Measurements from ENCODE around the gene CNFN.

The CNFN gene, protein sequence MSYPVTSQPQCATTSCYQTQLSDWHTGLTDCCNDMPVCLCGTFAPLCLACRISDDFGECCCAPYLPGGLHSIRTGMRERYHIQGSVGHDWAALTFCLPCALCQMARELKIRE

DNA sequence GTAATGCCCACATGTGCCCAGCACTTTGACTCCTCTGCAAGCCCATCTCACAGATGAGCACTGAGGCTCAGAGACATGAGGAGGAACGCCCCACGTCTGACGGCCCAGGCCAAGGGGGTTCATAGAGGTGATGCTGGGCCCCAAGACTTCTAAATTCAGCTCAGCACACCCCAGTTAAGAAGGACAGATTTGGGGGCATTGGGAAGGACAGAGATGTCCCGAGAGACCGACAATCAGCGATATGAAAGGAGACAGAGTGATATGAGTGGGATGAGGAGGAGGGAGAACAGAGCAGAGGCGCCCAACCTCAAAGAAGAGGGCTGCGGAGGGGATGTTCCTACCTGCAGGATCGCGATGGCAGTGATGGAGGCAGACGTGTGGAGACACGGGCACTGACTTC lies at the start of gene CNFN:
Gene CNFN (minus strand): TSS at position 399 of the 400 bp plus-strand sequence. CDS start 1,260 bp downstream, outside the sequence.
- no peak for DNase-seq

DNA sequence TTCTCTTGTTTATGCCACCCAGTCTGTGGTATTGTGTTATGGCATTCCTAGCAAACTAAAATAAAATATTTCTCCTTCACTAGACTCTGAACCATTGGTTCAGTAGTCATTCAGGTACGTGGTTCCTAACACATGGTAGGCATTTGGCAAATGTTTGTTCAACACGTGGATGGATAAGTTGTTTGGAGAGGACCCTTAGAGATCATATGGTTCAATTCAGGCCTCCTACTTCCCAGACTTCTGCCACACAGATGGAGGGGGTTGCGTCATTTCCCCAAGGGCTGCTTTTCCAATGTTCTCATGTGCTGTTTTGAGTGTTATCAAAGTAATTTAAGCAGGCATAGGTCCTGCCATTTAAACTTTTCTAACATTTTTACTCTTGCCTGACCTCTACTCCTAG lies 45.9 kb upstream of the CNFN start:
- DNase-seq, result peak; percentile 59

DNA sequence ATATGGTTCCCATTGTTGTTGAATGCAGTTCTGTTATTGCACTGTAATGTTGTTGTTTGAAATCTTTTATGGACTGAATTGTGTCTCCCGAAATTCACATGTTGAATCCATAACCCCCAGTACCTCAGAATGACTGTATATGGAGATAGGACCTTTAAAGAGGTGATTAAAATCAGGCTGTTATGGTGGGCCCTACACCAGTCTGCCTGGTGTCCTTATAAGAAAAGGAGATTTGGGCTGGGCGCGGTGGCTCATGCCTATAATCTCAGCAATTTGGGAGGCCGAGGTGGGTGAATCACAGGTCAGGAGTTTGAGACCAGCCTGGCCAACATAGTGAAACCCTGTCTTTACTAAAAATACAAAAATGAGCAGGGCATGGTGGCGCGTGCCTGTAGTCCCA lies 45.2 kb upstream of the CNFN start:
- no peak for DNase-seq

DNA sequence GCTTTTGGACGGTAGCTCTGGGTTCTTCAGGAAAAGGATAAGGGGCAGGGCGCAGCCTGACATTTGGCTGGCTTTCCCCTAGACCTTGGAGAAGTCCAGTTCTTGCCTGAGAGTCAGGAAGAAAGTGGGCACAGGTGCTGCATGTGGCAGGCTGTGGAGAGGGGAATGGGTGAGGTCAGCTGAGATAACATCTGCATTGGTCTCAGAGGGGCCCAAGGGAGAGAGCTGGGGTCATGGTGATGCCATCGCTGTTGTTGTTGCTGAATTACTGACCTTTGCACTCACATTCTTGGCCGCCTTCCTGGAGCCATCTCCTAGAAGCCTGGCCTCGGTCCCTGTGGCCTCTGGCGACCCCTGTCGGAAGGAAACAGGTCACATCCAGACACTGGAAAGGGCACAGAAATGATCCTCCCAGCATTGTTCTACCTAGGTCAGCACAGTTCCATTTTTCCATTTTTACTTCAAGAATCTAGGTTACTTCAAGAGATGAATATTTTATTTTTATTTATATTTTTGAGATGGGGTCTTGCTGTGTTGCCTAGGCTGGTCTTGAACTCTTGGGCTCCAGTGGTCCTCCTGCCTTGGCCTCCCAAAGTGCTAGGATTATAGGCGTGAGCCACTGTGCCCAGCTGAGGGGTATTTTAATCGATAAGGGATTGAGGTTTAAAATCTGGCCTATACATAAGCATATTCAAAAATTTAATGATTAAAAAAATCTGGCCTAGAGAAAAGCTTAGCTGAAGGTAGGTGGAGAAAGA lies 43.6 kb upstream of the CNFN start:
- peak; percentile 86 for DNase-seq

DNA sequence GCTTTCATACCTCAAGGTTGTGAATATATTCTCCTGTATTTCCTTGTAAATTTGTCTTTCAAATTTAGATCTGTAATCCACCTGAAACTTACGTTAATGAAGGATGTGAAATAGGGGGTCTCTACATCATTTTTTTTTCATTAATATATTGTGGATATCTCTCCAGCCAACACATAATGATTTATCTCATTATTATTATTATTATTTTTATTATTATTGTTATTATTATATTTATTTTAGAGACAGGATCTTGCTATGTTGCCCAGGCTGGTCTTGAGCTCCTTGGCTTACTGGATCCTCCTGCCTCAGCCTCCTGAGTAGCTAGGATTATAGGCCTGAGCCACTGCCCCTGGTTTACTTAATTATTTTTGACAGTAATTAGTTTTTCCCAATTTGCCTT lies 41.4 kb upstream of the CNFN start:
- DNase-seq, result no peak

DNA sequence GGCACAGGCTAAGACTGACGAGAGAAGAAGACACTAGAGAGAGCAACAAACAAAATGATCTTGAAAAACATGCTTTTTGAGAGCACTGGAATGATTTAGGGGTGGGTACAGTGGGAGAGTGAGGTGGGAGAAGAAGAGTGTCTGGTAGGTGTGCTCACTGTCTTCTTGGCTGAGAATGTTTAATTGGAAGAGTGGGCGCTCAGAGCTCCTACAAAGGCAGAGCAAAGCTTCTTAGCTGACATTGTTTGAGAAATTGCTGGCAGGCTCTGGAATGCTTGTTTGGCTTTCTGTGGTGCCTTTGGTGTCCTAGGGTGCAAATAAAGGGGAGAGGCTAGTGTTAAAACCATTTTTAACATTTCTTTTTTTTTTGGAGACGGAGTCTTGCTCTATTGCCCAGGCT lies 38.6 kb upstream of the CNFN start:
- no peak for DNase-seq

DNA sequence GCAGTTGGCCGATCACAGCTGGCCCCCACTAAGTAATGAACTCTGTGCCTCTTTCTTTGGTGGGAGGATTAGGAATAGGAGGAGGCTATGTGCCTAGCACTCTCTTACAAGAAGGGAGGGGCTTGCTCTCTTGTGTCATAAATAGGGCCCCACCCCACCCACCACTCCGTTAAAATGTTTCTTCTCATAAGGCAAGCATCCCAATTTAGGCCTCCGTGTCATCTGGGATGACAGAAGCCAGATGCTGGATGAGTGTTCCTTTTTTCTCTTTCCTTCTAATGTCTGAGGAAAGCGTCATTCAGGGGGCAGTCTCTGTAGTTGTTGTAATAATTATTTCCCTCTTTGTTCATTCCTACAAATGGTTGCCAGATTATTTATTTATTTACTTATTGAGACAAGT lies 37.2 kb upstream of the CNFN start, which contains the start of gene LIPE:
Gene LIPE (minus strand): TSS at position 76 of the 400 bp plus-strand sequence. CDS start 239 bp downstream, outside the sequence.
- DNase-seq, result peak; percentile 22

DNA sequence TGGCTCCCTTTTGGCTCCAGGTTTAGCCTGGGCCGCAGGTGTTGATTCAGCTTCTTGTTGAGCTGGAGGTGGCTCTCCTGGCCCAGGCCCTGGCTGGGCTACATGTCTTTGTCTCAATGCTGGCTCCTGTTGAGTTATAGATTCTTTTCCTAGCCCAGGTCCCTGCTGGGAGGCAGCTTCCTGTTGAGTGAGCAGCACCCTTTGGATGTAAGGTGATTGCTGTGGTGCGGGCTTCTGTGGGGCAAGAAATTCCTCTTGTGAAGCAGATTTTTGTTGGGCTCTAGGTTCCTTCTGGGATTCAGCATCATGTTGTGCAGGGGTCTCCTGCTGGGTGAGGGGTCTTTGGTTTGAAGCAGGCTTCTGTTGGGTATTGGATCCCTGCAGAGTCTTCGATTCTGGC lies 36.5 kb upstream of the CNFN start:
- DNase-seq, result peak; percentile 92

DNA sequence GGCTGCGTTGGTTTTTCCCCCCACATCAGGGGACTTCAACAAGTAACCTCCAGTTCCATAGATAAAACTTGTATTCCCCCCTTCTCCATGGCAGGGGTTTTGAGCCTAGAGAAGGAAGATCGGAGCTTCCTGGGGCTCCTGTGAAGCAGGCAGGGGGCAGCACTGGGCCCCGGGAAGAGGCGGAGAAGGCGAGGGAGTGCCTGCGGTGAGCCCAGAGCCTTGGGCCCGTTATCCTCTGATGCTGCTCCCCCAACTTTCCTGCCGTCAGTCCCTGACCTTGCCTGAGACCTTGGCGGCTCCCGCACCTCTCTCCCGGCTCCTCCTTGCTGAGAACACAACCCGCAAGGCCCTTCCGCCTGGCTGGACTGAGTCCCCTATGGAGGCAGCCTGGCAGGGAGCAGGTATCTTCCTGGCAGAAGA lies 34.6 kb upstream of the CNFN start:
- DNase-seq, result peak; percentile 30

DNA sequence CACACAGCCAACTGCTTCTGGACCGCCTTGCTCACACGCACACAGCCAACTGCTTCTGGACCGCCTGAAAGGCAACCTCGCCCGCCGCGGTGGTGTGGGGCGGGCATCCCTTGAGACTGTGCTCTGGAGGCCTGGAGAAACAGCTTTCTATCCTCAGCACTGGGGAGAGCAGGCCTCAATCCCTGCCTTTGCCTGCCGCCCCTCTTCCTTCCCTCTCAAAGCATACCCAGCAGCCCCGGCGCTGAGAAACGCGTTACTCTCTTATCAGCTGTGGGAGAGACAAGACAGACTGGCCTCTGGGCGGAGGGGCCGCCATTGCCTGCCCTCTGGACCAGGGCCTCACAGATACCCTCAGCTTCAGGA lies 34.2 kb upstream of the CNFN start:
- DNase-seq, result no peak

DNA sequence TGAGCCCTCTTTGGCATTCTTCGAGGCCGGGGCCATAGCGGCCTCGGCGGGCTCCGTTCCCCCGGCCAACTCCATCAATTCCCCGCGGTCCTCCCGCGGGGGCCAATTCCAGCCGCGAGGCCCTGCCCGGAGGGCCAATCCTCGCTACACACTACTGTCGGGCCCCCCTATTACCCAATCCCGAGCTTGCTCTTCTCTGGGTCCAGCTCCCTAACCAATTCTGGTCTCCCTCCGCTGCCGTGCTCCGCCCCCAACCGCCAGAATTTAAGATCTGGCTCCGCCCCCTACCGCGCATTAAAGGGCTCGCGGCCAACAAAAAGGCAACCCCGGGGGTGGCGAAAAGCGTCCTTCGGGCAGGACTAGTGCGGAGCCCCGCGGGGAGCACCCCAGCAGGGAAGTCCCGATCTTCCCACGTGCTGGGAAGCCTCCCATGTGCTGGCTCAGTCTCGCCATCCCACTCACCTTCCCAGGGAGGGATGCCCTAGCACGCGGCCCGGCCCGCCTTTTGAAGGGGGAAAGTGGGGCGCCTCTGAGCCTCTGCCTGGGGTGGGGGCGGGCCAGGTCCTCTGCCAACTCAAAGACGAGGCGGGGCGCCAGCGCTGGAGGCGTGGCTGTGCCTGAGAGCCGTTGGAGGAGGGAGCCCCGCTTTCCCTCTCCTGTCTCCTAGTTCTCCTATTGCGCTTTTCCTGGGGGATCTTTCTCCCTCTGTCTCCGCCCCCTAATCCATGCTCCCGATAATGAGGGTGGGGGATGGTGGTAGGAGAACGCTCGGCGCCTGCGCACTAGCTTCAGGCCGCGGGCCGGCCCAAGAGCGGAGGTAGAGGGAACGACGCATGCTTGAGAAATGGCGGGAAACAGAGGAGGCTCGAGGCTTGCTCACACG lies 33.6 kb upstream of the CNFN start:
- DNase-seq, result peak; percentile 97

DNA sequence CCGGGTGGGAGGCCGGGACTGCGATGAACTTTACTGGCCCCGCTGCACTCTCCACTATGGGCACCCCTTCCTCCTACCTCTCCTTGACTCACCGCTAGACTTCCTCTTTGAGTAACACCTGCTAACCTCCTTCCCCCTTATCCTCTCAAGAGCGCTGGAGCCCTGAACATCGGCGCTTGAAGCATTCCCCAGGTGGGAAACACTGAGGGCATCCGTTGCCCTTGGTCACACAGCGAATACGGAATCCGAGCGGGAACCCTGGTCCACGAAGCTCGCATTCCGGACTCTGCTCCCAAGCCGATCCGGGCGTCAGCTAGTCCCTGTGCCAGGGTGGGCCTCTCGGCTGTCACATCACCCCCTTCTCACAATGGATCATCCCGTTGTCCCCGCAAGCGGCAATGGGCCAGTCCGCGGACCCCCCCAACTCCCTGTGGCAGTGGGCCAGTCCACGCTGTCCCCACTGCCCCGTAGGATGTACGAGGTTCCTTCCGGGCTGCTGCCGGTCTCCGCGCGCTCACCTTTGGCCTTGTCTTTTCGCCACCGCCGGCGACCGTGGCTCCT lies 32.9 kb upstream of the CNFN start:
- DNase-seq, result peak; percentile 82

DNA sequence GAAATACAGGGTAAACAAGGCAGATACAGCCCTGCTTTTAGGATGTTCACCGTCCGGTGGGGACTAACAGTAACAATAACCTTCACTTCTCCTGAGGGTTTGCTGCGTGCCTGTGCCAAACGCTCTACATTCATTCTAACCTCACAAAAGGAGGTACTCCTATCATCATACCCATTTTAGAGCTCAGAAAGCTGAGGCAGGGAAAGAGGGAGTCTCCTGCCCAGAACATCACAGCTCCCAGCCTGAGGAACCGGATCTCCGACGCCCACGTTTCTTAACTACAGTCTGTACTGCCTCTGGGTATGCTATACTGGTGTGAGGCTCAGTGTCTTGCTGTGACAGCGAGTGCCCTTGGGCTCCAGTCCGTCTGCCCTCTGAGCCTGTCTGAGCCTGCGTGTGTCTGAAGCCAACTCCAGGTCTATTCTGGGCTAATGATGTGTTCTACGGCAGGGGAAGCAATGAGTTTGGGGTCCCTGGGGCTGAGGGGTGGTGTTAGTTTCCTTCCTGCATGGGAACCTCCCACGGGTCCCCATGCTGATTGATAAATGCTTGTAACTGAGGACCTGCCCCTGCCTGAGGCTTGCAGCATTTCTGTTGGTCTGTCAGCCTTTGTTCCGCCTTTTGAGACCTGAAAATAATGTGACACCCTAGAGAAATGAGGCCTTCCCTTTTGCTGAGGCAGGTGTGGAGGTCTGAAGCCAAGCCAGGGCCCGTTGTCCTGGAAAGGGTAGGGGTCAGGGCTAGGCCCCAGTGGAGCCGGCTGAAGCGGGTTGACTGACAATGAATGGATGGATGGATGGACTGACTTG lies 32.2 kb upstream of the CNFN start:
- DNase-seq, result peak; percentile 45

DNA sequence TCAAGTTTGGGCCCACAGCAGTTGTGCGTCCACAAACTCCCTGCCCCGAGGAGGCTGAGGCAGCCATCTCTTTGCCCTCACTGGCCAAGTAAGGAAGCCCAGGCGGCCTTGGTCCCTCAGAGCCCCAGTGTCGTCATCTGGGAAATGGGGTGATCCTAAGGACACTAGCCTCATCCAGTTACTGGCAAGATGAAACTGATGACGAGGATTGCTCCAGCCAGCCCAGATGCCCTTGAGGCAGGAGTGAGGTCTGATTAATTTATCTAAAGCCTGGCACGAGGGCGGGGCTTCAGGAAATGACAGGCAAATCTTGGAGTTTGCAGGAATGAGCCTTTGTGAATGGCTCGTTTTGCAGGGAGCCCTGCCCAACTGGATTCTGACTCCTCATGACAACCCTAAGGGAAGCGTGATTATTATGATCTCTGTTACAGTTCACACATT lies 31.5 kb upstream of the CNFN start:
- DNase-seq, result no peak

DNA sequence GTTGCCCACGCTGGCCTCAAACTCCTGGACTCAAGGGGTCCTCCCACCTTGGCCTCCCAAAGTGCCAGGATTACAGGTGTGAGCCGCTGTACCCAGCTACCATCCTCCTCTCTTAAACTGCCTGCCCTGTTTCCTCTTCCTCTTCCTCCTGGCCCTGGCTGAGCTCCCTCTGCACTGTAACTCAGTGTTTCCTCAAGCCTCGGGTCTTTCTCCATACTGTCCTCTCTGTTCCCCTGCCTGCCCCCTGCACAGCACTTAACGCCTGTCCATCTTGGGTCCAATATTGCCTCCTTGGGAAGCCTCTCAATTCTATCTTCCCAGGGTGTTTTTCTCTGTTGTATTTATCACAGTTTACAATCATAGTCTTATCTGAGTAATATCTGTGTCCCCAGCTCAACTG lies 31.0 kb upstream of the CNFN start:
- DNase-seq, result no peak

DNA sequence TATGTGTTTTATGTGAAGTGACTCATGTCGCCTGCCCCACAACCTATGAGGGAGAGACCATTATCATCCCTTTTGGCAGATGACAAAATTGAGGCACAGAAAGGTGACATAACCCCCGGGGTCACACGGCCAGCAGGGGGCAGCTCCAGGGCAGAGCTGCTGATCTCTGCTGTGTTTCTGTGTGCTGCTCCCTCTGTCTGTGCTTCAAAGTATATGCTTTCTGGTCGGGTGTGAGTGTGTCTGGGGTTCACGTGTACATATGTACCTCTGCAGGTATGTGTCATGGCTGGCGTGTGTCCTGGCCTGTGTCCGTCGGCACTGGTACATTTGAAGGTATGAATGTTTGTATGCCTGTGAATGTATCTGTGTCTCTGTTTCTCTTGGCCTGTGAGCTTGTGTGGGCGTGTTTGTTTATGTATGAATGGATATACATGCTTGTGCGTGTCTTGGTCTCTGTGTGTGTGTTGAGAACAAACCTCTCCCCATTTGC lies 30.0 kb upstream of the CNFN start:
- peak; percentile 46 for DNase-seq

DNA sequence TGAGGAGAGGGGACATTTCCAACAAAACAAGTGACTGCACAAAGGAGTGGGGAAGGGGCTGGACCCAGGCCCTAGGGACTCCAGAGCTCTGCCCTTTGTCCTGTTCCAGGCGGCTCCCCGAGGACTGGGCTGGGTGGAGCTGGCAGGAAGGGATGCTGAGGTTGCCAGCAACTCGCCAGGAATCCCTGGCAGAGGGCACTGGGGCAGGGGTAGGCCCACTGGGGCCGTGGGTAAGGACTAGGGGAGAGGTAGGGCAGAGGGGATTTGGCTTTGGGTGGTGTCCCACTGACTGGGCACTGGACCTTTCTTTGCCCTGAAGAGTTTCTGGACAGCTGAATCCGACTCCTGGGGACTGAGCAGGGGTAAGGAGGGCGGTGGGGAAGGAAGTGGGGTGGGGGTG lies 29.2 kb upstream of the CNFN start:
- peak; percentile 22 for DNase-seq

DNA sequence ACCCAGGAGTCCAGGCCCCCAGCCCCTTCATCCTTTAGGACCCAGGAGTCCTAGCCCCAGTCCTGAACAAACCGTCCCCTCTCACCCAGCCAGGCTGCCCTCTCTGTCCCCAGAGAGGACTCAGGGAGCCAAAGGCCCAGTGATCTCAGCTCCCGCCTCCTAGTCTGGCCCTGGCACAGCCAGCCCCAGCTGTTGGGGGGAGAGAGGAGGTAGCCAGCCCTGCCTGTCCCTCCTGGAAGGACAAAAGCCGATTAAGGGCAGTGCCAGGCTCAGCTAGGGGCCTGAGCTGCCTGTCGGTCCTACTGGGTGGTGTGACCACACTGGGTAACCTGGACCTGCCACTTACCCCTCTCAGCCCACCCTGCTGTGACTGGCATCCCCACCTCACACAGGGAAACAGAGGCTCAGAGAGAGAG lies 22.6 kb upstream of the CNFN start:
- DNase-seq, result peak; percentile 39

DNA sequence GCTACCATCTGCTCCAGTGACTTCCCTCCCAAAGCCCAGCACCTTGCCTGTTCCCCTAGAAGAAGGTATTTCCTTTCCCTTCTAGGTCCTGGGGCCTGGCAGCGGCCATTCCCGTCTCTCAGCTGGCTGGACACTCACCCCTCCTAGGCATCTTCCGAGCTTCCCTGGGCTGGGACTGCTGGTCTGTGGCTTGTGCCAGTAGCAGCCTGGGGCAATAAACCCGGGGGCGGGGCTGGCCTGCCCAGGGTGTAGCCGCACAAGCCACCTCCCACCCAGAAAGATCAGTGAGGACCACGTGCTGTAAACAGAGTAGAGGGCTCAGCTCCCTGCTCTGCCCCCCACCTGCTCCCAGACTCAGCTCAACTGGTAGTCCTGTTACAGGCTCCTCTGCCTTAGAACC lies 22.1 kb upstream of the CNFN start:
- DNase-seq, result peak; percentile 60

DNA sequence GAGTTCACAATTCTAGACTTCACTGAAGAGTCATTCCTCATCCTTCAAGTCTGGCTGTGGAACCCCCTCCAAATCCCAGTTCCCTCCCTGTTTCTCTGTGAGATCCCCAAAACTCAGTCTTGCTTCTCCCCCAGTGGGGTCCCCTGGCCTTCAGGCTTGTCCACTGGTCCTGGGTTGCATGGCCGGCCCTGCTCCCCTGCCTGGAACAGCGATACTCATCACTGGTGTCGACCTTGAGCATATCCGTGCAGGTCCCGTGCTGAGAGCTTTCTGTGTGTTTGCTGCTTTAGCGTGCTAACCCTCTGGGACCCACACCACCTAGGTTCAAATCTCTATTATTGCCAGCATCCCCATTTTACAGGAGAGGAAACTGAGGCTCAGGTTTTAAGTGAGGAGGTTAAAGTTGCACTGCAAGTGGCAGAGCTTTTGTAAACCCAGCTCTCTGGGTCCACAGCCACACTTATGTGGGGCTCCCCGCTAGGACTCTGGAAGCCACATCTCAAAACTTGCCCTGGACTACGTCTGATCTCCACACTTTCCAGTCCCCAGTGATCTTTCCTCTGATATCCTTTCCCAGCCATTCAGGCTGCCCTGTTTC lies 21.6 kb upstream of the CNFN start:
- DNase-seq, result no peak

DNA sequence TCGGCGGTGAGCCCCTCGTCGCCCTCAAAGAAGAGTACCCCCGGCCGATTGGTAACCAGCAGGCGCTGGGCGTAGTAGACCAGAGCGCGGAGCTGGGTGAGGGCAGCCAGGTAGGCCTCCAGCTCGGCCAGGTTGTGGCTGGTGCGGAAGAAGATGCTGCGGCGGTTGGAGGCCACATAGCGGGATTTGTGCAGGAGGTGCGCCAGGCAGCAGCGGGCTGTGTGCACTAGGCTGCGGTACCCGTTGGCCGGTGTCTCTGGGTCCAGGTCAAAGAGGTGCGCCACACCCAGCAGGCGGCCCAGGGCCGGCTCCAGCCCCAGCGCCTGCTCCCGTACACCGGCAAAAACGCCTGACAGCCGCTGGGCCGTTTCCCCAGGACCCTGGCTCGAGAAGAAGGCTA lies 20.3 kb upstream of the CNFN start:
- DNase-seq, result no peak

DNA sequence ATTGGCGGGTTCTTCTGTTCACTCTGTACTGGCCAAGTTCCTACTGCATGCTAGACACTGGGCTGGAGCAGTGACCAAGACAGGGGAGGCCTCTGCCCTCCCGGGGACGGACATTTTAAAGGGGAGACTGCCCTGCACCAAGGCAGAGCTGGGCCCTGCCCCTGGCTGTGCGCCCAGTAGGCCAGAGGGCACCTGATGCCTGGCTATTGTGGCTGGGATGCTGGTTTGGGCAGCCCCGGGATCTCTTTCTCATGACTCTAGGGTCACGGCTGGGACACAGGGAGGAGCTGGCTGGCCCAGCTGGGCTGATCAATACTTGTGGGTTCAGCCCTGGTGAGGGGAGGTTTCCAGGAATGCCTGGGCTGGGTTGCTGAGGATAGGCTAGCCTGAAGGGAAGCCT lies 19.4 kb upstream of the CNFN start:
- DNase-seq, result no peak
